HS-27A (cell line): ENCODE data around the gene SKI.

Experiments
- DNase-seq: peaks from one replicate; pipeline ENCODE4 v3.0.0-alpha.2; 2012; ENCODE audit warnings: low read depth, missing footprints

Gene SKI

DNA sequence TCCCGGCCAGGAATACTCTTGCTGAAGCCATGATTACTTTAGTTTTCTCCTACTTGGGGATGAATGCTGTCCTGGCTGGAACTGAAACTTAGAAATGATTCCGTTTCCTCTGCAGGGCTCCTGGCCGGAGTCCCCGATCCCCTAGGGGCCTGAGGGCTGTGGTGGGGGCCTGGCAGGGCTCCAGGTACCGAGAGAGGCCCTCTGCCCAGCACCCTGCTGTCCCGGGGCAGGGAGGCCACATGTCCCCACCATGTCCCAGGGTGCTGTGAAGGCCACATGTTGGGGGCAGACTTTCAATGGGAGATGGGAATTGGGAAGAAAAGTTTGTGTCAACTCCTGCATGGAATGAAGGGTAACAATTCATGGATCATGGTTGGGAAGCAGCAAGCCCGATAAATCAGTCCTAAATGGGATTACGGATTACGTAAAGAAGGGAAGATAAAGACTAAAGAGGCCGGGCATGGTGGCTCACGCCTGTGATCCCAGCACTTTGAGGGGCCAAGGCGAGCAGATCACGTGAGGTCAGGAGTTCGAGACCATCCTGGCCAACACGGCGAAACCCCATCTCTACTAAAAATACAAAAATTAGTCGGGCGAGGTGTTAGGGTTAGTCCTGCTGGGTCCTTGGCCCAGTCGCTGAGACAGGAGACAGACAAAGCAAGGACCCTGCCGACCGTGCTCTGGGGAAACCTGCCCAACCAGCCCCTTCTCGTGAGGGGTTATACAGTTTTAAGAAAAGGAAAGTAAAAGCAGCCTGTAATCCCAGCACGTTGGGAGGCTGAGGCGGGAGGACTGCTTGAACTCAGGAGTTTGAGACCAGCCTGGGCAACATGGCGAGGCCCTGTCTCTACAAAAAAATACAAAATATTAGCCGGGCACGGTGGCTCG lies 125.7 kb downstream of the SKI start:
- no peak for DNase-seq

DNA sequence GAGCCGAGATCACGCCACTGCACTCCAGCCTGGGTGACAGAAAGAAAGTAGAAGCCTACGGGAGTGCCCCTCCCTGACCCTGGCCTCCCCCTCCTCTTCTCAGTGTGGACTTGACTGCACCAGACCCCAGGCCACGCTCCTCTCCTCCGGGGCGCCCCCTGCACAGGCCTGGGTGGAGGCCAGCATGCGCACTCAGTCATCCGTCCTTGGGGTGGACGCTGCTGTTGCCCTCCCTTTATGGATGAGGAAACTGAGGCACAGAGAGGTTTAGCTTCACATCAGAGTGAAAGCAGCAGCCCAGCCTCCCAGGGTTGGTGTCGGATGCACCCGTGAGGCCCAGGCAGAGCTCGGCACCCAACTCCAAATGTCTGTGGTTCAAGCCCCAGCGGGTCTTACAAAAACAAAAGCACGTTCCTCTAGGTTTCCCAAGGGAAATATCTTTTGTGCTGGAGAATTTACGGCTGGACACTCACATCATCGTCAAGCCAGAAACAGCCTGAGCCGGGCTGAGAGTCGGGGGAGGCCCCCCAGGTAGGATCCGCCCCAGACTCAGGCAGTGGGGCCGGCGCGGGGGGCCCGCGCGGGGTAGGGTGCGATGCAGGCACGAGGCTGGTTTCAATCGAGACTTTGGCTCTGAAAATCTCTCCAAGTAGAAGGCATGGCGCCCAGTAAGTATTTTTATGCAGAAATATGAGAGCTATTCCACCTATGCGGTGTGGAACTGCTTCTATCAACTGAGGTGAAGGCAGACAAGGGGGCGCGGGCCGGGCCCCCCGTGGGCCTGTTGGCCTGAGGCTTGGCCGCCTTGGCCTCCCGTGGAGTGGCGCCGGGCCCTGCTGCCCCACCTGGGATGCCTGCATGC lies 126.6 kb downstream of the SKI start:
- no peak for DNase-seq

DNA sequence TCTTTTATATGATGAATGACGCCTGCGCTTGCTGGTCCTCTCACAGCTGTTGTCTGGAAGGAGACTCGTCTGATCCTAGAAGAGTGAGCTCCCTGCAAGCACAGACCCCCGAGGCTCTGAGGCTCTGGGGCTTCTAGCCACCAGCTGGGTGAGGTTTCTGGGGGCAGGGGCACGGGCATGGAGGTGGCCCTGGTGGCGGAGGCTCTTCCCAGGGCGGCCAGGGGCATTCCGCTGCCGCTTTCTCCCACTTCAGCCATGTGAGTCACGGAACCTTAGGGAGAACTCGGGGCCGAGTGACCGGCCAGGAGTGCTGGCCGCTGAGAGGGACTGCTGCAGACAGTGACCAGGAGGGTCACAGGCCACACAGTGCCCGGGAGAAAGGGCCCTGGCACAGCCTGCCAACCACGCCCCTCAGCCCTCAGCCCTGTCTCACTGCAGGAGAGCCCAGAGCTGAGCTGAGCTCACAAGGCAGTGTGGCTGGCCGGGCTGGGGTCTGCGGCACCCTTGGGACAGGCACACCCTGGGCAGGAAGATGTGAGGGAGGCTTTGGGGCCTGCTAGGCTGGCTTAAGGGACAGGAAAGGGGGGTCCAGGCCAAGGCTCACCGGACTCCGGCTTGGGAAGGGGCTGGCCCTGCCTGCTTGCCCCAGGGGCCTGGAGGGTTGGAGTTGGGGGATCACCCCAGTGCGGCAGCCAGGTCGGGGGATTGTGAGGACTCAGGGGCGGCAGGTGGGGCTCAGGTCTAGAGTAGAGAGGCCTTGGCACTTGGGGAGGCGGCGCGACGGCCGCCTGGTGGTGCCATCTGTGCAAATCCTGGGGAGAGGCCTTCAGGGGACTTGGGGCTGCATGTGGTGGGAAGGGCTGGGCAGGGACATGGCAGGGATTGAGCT lies 127.5 kb downstream of the SKI start:
- DNase-seq, result no peak

DNA sequence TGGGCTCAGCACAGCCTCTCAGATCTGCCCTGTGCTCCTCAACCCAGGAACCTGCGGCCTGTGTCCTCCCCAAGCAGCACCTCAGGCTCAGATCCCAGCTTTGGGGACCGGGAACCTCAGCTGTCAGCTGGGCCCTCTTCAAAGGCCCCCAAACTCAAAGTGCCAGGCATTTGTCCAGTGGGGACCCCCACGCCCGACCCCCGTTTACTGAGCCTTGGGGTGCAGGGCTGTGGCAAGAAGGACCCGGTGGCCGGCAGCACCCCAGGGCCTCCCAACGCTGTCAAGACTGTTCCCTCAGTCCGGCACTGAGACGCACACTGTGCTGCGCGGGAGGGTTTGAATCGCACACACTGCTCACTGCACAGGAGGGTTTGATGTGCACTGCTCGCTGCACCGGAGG lies 128.3 kb downstream of the SKI start:
- DNase-seq, result no peak

- no peak for DNase-seq
Measured at GRCh38 chr1:2356911-2357845, 129.1 kb downstream of the SKI start.

DNA sequence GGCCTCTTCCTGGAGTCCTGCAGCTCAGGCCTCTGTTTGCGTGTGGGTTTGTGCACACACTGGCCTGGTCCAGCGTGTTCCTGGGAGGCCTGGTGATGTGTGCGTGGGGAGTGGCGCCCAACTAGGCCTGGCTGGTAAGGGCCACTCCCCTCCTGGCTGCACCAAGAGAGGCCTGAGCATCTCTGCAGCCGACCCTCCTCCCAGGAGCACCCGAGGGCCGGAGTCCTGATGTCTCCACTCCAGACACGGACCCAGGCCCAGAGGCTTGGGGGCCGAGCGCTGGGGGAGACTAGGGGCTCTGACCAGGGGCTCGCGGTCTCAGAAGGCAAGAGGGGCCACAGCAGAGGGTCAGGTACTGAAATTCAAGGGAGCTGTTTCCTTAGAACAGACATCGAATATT lies 130.0 kb downstream of the SKI start:
- DNase-seq, result no peak

DNA sequence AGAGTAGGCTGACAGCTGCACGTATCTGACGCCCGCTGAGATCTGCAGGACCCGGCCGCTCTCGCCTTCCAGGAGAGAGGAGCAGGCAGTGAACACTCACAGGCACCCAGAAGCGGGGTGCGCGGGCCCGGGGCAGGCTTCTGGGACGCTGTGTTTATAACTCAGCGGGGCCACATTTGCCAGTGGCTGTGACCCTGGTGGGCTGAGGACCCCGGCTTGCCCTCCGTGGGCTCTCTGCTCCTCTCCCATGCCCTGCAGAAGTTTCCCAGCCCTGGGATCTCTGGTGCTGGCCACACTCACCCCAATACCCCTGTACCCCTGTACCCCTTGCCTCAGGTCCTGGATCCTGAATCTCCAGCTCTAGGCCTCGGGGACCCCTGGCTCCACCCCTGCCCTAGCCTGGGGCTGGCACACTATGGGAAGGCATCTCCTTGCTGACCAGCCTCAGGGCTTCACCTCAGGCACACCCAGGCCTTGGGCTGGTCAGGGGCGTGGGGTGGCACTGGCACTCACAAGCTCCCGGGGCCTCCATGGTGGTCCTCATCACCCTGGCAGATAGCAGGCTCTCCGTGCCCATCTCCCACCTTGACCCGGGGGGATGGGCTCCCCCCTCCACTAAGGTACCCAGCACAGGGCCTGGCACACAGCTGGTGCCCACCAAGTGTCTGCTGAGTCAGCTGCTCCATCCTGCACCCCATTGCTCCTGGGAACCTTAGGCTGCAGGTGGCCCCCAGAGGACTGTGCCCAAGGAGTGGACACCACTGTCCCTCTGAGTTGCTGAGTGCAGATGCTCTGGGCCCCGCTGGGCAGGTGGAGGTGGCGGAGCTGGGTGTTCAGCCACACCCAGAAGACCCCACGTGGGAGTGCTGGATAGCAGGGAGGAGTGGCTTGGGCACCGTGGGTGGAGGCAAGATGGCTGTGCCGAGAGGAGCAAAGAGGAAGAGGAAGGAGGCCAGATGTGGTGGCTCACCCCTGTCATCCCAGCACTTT lies 130.8 kb downstream of the SKI start:
- no peak for DNase-seq
